ENCODE measurements around the gene BCL2L1.

BCL2L1 gene

DNA sequence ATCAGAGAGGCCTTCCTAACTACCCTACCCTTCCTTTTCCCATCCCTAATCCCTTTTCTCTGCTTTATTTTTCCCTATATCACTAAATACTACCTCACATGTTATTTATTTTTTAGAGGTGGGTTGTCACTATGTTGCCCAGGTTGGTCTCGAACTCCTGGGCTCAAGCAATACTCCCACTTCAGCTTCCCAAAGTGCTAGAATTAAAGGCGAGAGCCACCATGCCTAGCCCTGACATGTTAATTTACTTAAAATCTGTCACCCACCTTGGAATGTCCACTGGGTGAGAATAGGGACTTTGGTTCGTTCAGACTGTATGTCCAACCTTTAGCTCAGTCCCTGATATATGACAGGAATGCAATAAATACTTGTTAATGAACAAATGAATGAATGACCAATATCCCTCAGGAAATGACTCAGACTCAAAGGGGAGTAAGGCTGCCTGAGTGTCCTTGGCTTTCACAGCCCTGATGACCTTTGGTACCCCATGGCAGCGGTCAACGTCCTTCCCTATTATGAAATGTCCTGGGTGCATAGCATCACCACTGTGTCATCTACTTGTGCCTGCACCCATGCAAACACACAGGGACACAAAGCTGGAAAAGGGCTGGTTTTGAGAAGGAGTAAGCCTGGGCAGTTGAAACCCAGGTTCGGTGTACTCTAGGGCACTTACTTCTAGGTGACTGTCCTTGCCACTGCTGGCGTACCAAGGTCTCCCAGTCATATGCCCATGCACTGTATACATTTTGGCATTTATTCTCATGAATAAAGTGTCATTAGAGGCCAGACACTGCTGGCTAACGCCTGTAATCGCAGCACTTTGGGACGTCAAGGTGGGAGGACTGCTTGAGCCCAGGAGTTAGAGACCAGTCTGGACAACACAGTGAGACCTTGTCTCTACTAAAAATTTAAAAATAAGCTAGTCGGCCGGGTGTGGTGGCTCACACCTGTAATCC is 26.5 kb downstream of the BCL2L1 start:
- Histone ChIP-seq H3K9ac (ENCODE audit: low read length) (no peak overlapping the region), H3K4me3 (ENCODE audit: low read depth, low read length, poor library complexity, severe bottlenecking) (no peak overlapping the region)

DNA sequence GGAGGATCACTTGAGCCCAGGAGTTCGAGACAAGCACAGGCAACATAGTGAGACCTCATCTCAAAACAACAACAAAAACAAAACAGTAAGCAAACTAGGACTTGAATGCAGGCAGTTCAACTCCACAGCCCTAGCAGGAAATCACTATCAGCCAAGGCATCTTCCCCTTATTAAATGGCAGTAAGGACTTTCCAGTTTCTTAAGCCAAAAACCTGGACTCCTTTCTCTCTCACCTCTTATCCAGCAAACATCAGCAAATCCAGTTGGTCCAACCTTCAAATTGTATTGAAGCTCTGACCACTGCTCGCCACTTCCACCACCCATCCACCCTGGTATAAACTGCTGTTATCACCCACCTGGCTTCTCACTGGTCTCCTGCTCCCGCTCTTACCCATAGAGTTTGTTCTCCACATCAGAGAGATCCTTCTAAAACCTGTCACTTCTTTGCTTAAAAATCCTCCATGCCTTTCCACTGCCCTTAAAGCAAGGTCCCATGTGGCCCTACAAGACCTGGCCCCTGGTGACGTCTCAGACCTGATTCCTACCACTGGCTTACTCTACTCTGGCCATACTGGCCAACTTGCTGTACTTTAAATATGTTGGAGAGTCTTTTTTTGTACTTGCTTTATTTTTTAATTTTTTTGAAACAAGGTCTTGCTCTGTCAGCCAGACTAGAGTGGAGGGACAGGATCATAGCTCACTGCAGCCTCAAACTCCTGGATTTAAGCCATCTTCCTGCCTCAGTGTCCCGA is 27.6 kb downstream of the BCL2L1 start:
- Histone ChIP-seq H3K79me2 (ENCODE audit: insufficient read depth, low read length) (peaks cover 7% of the 10 kb centered on the region; the same call in 1 of the 2 replicates), H3F3A (ENCODE audit: insufficient read depth, low read length) (peaks cover 6% of the 10 kb centered on the region), H3K9me3 (ENCODE audit: low read length) (no peaks in the 10 kb centered on the region), H4K20me1 (ENCODE audit: insufficient read depth, low read length) (no peaks in the 10 kb centered on the region), H3K27me3 (ENCODE audit: insufficient read depth, low read length) (no peaks in the 10 kb centered on the region), H3K27ac (ENCODE audit: low read depth, low read length, poor library complexity, severe bottlenecking) (peak overlapping the region; percentile 64), H3K4me1 (ENCODE audit: insufficient read depth, low read length, severe bottlenecking) (peaks cover 66% of the 10 kb centered on the region), H3K4me3 (ENCODE audit: low read depth, low read length, poor library complexity, severe bottlenecking) (no peak overlapping the region), H2AFZ (ENCODE audit: low read length) (no peak overlapping the region), H3K9me2 (ENCODE audit: low read depth, low read length) (no peaks in the 10 kb centered on the region), H3K4me2 (ENCODE audit: low read length) (no peak overlapping the region), H3K36me3 (ENCODE audit: insufficient read depth, low read length) (peaks cover 31% of the 10 kb centered on the region; the same call in 1 of the 2 replicates), H3K9ac (ENCODE audit: low read length) (no peak overlapping the region; the same call in 1 of the 2 replicates)
- no peak for TF ChIP-seq EZH2 (IDR thresholded peaks at IDR 0.05; ENCODE audit: borderline replicate concordance, low read length)
- no peak for TF ChIP-seq CTCF (IDR thresholded peaks at IDR 0.05; ENCODE audit: low read length)

More for the DNA sequence above, 26.5 kb downstream of the BCL2L1 start:
- peaks cover 55% of the 10 kb centered on the region for H3K4me1 ChIP-seq (ENCODE audit: insufficient read depth, low read length, severe bottlenecking)
- H4K20me1 ChIP-seq (ENCODE audit: insufficient read depth, low read length): no peaks in the 10 kb centered on the region
- no peaks in the 10 kb centered on the region for H3K9me2 ChIP-seq (ENCODE audit: low read depth, low read length)
- no peak overlapping the region for H3K27ac ChIP-seq (ENCODE audit: low read depth, low read length, poor library complexity, severe bottlenecking)
- H3K79me2 ChIP-seq (ENCODE audit: insufficient read depth, low read length): no peaks in the 10 kb centered on the region
- peaks cover 33% of the 10 kb centered on the region for H3K36me3 ChIP-seq (ENCODE audit: insufficient read depth, low read length)
- no peak overlapping the region for H3K4me2 ChIP-seq (ENCODE audit: low read length)
- H2AFZ ChIP-seq (ENCODE audit: low read length): no peak overlapping the region
- no peaks in the 10 kb centered on the region for H3K27me3 ChIP-seq (ENCODE audit: insufficient read depth, low read length)
- no peaks in the 10 kb centered on the region for H3K9me3 ChIP-seq (ENCODE audit: low read length)
- TF ChIP-seq EZH2 (IDR thresholded peaks at IDR 0.05; ENCODE audit: borderline replicate concordance, low read length): no peak
- no peak for TF ChIP-seq CTCF (IDR thresholded peaks at IDR 0.05; ENCODE audit: low read length)
- peaks cover 6% of the 10 kb centered on the region for H3F3A ChIP-seq (ENCODE audit: insufficient read depth, low read length)

DNA sequence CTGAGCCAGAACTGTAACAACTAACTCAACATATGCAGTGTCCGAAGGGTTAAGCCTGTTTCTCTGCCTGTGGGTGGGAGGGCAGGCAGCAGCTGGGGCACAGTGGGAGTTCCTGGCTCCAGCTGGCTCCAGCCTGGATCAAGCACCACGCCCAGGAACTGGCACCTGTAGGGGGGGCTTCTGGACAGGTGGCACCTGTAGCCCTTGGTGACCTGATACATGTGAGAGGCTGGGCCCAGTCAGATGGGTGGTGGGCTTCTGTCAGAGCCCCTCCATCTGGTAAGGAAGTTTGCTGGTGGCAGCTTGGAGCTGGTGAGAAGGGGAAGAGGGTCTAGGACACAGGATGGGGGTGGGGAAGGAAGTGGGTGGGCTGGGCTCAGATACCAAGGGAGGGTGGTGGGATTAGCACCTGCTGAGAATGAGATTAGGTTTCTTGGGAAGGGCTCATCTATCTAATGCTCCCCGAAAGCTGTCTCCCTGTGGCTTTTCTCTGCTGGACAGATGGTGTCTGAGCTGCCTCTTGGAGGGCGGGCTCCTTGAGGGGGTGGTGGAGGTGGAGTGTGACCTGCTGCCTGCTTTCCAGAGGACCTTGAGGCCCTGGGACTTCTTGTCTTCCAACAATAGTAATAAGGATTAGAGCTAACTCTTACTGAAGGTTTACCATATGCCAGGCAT is 28.5 kb downstream of the BCL2L1 start:
- TF ChIP-seq CTCF (IDR thresholded peaks at IDR 0.05; ENCODE audit: low read length) (no peak), EZH2 (IDR thresholded peaks at IDR 0.05; ENCODE audit: borderline replicate concordance, low read length) (no peak)
- Histone ChIP-seq H3K4me2 (ENCODE audit: low read length) (no peak overlapping the region; the same call in 1 of the 2 replicates), H3F3A (ENCODE audit: insufficient read depth, low read length) (peaks cover 6% of the 10 kb centered on the region), H3K36me3 (ENCODE audit: insufficient read depth, low read length) (peaks cover 27% of the 10 kb centered on the region; the same call in 1 of the 2 replicates), H3K4me3 (ENCODE audit: low read depth, low read length, poor library complexity, severe bottlenecking) (no peak overlapping the region), H3K79me2 (ENCODE audit: insufficient read depth, low read length) (peaks cover 9% of the 10 kb centered on the region; the same call in 1 of the 2 replicates), H3K27me3 (ENCODE audit: insufficient read depth, low read length) (no peaks in the 10 kb centered on the region), H3K4me1 (ENCODE audit: insufficient read depth, low read length, severe bottlenecking) (peaks cover 58% of the 10 kb centered on the region), H3K9me2 (ENCODE audit: low read depth, low read length) (no peaks in the 10 kb centered on the region), H3K9me3 (ENCODE audit: low read length) (no peaks in the 10 kb centered on the region), H3K9ac (ENCODE audit: low read length) (no peak overlapping the region; the same call in 1 of the 2 replicates), H3K27ac (ENCODE audit: low read depth, low read length, poor library complexity, severe bottlenecking) (peak overlapping the region; percentile 64), H4K20me1 (ENCODE audit: insufficient read depth, low read length) (no peaks in the 10 kb centered on the region), H2AFZ (ENCODE audit: low read length) (no peak overlapping the region)

All from OCI-LY1 (cell line).